ENCODE data around the gene C6orf132.

- no peak for TF ChIP-seq JUNB (IDR thresholded peaks at IDR 0.05; ENCODE audit: unreplicated experiment)
- TF ChIP-seq EZH2phosphoT487 (IDR thresholded peaks at IDR 0.05; ENCODE audit: unreplicated experiment): no peak
- no peak for TF ChIP-seq CTCF (conservative IDR thresholded peaks at IDR 0.05; ENCODE audit: low read depth in 2 of 2)
- TF ChIP-seq ZNF331 (CRISPR knock-in tag; IDR thresholded peaks at IDR 0.05; ENCODE audit: low read depth): no peak
- no peak for TF ChIP-seq NANOG (IDR thresholded peaks at IDR 0.05; ENCODE audit: borderline replicate concordance)
- no peak for TF ChIP-seq EZH2 (IDR thresholded peaks at IDR 0.05; ENCODE audit: low read depth, unreplicated experiment)
- TF ChIP-seq REST (IDR thresholded peaks at IDR 0.05; ENCODE audit: unreplicated experiment): no peak
Observed at GRCh38 chr6:42120895-42121865, 21.2 kb downstream of the C6orf132 start.
